ENCODE measurements around the gene ADCY4. TPM values are rescaled to one million over a fixed set of nuclear protein-coding genes. Genes with fewer than 3 reads are reported as not detected.
"Not testable (repeated sequence)": the region's sequence is repeated elsewhere in the genome, so short reads cannot be mapped to it uniquely, and the experiment has no call there.

Gene ADCY4
- total RNA-seq, 1 donor = 1.2 TPM

GRCh38 chr14:24361326-24361725 lies 26.5 kb upstream of the ADCY4 start:
- TF ChIP-seq CTCF (IDR thresholded peaks at IDR 0.05; ENCODE audit: insufficient read depth, low read length) = no peak
- no peak overlapping the region for H3K4me3 ChIP-seq (ENCODE audit: low read depth, low read length)
- no peak for DNase-seq (ENCODE audit: low read depth)

DNA sequence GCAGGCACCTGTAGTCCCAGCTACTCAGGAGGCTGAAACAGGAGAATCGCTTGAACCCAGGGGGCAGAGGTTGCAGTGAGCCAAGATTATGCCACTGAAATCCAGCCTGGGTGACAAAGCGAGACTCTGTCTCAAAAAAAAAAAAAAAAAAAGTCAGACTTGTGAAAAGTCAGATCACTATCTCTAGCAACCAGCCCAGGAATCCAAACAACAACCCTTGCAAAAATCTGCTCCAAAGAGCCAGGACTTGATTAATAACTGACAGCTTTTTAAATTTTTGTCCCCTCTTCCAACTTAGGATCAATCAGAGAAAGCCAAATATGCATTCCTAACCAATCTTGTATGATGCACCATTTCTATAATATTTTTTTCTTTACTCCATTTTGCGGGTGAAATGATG lies 25.4 kb upstream of the ADCY4 start:
- TF ChIP-seq CTCF (IDR thresholded peaks at IDR 0.05; ENCODE audit: insufficient read depth, low read length) = no peak
- H3K4me3 ChIP-seq (ENCODE audit: low read depth, low read length) = no peak overlapping the region
- no peak for DNase-seq (ENCODE audit: low read depth)

DNA sequence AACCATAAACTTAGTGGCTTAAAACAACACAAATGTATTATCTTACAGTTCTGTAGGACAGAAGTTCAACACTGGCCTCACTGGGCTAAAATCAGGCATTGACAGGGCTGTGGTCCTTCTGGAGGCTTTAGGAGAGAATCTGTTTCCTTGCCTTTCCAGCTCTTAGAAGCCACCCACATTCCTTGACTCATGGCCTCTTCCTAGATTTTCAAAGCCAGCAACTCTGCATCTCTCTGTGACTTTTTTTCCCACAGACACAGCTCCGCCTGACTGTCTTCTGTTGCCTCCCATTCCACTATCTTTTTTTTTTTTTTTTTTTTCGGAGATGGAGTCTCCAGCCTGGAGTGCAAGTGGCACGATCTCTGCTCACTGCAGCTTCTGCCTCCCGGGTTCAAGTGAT lies 21.3 kb upstream of the ADCY4 start:
- TF ChIP-seq CTCF (IDR thresholded peaks at IDR 0.05; ENCODE audit: insufficient read depth, low read length) = no peak
- no peak overlapping the region for H3K4me3 ChIP-seq (ENCODE audit: low read depth, low read length)
- DNase-seq (ENCODE audit: low read depth) = no peak

DNA sequence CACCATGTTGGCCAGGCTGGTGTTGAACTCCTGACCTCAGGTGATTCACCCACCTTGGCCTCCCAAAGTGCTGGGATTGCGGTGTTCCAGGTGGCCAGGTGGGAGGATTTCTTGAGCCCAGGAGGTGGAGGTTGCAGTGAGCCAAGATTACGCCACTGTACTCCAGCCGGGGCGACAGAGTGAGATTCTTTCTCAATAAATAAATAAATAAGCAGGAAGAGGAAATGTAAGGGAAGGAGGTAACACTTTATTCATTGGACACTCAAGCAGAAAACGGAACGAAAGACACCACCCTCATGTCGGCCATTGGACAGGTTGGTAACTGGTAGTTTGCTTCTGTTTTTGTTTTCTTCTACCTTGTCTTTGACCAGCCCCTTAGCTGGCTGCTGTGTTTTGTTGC lies 20.1 kb upstream of the ADCY4 start:
- TF ChIP-seq CTCF (IDR thresholded peaks at IDR 0.05; ENCODE audit: insufficient read depth, low read length) = no peak

DNA sequence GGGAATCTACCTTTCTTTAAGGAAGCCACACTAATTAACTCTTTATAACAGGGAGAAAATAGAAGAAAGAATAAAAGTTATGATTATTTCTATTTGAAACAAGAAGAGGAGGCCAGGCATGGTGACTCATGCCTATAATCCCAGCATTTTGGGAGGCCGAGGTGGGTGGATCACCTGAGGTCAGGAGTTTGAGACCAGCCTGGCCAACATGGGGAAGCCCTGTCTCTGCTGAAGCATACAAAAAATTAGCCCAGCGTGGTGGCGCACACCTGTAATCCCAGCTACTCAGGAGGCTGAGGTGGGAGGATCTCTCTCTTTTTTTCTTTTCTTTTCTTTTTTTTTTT lies 19.6 kb upstream of the ADCY4 start:
- not testable (repeated sequence) for DNase-seq (ENCODE audit: low read depth); H3K4me3 ChIP-seq (ENCODE audit: low read depth, low read length)

More for the DNA sequence above, 20.1 kb upstream of the ADCY4 start:
- DNase-seq (ENCODE audit: low read depth) = no peak
- H3K4me3 ChIP-seq (ENCODE audit: low read depth, low read length) = no peak overlapping the region

DNA sequence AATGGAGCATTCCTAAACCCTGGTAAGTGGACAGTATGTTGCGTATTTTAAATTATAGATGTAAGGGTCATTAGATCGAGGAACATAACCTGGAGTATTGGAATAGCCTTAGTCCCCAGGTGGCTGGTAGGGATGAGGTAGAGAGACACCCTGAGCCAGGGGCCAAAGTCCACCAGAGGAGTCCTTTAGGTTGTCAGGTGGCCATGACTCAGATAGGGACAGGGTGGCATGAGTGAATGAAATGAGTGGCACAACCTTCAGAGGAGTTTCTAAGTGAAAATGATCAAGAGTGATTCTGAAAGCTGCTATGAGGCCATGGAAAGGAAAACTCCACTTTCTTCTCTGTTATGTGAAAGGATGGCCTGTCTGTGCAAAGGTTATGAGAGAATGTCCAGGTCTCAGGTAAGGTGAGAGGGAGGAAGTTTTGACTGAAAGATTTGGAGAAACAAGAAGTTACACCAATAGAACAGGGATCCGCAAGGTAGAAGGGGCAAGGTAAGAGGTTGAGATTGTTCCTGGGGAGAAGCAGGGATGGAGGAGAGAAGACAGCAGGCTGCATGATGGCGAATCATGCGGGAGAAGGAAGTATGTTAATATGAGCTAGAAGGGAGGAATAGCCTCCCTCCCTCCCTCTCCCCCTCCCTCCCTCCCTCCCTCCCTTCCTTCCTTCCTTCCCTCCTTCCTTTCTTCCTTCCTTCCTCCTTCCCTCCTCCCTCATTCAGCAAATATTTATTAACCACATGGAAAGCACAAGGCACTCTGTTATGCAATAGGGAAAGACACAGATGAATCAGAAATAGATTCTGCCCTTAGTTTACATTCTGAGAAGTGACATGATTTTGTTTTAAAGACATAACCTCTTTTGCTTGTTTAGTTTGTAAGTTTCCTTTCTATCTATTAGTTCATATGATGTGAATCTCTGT lies 18.9 kb upstream of the ADCY4 start:
- peak; percentile 65 for DNase-seq (ENCODE audit: low read depth)
- TF ChIP-seq CTCF (IDR thresholded peaks at IDR 0.05; ENCODE audit: insufficient read depth, low read length) = no peak
- no peak overlapping the region for H3K4me3 ChIP-seq (ENCODE audit: low read depth, low read length)

DNA sequence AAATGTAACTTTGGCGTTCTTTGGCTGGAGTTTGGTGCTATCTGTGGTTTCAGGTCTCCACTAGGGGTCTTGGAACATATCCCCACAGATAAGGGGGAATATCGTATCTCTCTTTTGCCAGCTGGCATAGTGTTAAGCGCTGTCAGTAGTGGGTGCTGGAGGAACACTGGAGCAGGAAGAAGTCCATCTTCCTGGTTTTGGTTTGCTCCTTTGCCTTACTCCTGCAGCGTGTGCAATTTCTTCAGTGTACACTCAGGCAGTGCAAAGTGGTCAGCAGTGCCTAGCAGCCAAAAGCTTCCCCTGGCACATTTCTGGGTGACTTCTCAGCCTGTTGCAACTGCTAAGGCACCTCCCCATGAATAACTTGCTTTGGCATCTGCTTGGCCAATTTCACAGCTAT lies 16.6 kb upstream of the ADCY4 start:
- peak; percentile 61 for DNase-seq (ENCODE audit: low read depth)
- TF ChIP-seq CTCF (IDR thresholded peaks at IDR 0.05; ENCODE audit: insufficient read depth, low read length) = no peak
- H3K4me3 ChIP-seq (ENCODE audit: low read depth, low read length) = no peak overlapping the region
